ENCODE measurements around the gene TMEM225B.
"Not testable (repeated sequence)": the region's sequence is repeated elsewhere in the genome, so short reads cannot be mapped to it uniquely, and the experiment has no call there.

Gene TMEM225B

DNA sequence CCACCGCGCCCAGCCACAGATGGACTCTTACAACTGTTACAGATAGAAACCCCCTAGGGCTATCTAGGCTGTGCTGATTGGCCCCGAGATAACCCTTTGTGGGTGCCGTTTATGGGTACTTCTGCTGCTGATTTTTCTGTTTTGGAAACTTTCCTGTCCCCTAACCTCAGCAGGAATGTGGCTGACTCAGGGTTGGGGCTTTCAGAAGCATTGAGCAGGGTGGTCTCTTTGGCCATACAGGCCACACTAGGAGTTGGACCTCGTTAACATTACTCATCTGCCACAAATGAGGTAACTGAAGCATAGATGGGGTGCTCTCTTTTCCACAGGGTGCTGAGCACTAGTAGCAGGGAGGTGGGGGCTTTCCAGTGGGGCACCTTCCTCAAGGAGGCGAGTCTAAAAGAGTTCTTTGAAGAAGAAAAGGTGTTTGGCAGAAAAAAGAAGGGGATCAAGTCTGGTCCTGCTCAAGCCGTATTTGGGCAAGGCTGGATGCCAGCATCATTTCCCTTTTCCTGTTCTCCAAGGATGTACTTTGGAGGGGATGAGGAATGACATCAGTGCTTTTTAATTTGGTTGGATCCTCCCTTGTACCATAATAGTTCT lies 25.1 kb downstream of the TMEM225B start:
- no peak for DNase-seq (ENCODE audit: low spot score)

DNA sequence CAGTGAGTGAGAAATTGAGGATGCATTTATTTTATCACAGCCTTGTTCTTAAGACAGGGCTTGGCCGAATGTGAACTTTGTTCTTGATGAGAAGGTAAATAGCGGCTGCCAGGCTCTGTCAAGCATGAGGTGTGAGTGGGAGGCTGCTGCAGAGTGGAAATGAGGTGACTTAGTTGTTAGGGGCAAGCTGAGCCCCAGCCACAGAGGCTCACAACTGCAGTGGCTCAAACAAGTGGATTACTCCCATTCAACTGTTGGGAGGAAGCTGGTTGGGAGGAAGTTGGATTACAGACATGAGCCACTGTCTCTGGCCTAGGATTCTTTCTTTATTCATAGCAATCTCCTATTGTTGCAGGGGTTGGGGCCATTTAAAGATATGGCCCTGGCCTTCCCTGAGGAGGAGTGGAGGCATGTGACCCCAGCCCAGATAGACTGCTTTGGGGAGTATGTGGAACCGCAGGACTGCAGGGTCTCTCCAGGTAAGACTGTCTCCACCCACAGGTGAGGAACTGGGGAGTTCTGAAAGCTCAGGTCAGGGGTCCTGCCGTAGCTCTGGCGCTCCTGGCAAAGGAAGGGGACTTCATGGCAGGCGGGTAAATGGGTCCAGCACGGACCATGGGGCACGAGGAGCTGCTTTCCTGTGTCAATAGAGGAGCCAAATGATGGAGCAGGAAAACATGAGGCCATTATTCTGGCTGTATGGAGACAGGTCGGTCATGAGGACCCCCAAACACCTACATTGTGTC lies 25.8 kb downstream of the TMEM225B start:
- DNase-seq (ENCODE audit: low spot score): no peak

DNA sequence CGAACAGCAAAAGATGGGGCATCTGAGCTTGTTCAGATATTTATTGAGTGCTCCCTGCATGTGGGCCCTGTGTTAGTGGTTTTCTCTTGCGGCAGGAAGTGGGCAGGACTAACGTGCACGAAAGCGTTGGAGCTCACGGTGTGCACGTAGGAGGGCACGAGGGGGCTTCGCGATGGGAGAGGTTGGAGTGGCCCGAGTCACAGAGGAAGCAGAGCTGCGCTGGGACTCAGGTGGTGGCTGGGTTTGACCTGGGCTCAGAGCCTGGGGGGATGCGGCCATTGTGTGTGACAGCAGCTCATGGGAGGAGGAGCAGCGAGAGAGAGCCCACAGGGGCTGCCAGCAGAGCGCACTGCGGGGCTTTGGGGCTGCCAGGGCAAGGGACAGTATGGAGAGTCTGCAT lies 26.4 kb downstream of the TMEM225B start:
- no peak for DNase-seq (ENCODE audit: low spot score)

DNA sequence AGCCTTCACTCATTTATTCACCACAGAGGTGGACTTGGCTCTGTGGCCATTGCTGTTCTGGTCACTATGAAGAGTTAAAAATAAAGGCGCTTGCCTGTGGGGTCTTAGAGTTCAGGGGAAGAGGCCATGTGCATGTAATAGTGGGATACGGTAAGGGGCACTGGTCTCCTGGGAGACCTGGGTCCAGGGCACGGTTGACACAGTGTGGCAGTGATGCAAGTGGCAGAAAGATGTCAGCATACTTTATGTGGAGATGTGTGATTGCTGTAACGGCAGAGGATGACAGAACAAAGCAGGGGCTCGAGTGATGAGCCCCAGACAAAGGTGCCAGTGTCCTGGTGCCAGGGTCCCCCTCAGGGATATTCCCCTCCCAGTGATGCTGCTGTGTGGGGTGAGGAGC lies 27.3 kb downstream of the TMEM225B start:
- DNase-seq (ENCODE audit: low spot score): no peak

DNA sequence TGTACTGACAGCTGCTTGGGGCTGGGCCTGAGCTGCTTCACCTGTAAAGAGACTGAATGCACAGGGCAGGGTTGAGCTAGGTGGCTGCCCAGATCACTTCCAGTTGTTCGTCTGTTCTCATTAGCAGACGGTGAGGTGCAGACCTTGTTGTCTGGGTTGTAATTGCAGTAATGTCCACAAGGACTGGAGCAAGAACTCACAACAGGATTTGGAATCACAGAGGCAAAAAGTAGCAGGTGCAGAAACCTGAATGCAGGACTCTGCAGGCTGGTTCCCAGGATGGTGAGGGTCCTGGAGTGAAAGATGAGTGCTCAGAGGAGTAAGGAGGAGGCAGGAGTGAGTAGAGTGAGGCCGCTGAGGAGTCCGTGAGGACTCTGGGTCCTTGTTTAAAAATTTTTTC lies 27.9 kb downstream of the TMEM225B start:
- no peak for DNase-seq (ENCODE audit: low spot score)

DNA sequence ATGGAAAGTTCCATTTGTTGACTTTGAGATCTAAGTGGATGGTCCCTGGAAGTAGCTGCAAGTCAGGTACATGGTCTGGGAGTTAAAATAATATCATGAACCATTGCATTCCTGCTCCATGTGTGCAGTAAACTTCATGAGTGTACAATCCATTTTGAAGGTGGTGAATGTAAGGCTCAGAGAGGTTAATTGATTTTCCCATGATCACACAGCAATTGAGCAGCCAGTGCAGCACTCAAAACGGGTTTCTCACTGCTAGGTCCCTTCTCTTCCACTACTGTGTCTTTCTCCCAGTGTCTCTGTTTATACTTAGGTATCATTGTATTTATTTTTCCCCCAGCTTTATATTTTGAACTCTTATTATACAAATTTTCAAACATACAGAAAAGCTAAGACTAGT lies 28.6 kb downstream of the TMEM225B start:
- no peak for DNase-seq (ENCODE audit: low spot score)

DNA sequence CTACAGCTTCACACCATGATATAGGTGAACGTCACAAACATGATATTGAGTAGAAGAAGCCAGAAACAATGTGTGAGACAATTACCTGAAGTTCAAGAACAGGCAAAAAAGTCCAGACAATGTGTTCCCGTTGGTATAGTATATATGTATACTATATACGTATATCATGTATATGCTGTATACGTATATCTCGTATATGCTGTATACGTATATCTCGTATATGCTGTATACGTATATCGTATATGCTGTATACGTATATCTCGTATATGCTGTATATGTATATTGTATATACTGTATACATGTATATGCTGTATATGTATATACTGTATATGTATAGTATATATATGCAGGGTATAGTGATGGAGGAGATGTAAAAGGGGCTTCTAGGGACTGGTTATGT lies 29.4 kb downstream of the TMEM225B start:
- no peak for DNase-seq (ENCODE audit: low spot score)

DNA sequence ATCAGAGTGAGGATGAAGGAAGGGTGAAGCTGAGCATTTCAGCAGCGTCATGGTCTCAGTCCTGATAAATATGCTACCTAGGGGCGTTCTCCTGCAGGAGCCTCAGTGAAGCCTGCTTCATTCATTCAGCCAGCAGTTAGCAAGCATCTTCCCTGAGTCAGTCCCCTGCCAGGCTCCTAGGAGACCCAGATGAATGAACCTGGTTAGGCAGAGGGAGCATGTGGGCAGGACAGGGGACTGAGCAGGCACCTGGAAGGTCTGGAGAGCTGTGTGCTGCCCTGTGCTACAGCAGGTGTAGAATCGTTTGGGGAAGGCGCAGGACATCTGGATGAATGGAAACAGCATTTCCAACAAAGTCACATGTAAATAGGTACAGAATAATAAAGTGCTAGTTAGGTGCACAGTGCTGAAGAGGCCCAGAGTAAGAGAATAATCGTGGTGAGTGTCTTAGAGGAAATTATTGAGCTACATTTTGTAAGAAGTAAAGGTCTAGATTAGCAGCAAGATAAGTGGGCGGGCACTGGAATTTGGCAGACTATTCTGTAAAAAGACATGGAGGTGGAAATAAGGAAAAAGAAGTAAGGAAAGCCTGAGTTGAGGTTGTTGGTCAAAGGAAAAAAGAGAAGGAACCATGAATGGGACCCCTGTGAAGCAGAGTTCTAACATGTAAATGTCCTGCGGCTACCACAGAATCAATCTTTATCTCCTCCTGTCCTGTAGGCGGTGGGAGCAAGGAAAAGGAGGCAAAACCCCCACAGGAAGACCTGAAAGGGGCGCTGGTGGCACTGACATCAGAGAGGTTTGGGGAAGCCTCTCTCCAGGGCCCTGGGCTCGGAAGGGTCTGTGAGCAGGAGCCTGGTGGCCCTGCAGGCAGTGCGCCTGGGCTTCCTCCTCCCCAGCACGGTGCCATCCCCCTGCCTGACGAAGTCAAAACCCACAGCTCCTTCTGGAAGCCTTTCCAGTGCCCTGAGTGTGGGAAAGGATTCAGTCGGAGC lies 30.7 kb downstream of the TMEM225B start:
- no peak for DNase-seq (ENCODE audit: low spot score)

DNA sequence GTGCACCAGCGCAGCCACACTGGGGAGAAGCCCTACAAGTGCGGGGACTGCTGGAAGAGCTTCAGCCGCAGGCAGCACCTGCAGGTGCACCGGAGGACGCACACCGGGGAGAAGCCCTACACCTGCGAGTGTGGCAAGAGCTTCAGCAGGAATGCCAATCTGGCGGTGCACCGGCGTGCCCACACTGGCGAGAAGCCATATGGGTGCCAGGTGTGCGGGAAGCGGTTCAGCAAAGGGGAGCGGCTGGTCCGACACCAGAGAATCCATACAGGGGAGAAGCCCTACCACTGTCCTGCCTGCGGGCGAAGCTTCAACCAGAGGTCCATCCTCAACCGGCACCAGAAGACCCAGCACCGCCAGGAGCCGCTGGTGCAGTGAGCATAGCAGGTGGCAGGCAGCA lies 31.6 kb downstream of the TMEM225B start:
- no peak for DNase-seq (ENCODE audit: low spot score)

DNA sequence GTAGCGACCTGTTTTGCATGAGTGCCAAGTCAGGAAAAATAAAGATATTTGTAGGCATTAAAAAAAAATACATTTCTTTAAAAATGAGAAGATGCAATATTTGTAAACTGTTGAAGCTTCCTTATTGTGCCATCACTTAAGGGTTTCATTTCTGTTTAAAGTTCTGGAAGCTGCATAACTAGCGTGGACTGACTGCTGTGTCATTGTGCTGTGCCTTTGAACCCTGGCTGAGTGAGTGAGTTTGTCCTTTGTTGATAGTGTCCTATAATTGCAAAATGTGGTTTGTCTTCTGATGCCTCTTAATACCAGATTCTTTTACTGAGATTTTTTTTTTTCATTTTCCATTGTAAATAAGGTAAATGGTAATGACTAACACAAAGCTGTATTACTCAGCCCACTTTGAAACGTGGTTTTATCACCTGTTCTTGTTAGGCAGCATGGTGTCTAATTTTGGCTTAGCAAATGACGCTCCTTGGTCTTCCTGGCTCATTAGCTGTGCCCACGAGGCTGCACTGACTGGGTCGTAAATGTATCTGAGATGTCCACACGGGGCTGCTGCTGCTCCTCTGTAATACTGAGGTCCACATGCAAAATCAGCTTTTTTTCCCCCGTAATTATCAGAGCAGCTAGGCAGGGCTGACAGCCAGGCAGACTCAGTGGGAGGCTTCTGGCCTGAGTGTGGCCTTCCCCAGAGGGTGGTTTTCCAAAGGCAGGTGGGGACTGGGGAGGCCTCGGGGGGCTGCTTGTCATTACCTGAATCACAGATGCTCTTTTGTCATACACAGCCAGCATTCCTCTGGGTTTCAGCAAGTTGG lies 33.4 kb downstream of the TMEM225B start:
- peak; percentile 29 for DNase-seq (ENCODE audit: low spot score)

DNA sequence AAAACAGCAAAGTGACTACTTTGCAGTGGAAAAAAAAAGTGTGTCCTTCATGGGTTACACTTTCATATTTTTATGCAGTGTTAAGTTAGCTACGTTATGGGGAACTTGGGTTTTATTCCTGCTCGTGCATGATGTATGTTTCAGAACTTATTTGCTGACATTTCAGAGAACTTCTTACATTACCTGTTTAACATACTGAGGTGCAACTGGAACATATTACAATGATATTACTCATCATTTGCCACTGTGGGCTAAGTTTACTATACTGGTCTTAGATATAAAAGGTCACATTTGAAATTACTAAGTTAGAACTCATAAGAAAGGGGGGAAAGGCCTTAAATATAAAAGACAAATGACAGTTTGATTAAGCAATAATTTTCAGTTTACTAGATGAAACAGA lies 39.3 kb downstream of the TMEM225B start:
- DNase-seq (ENCODE audit: low spot score): not testable (repeated sequence)

DNA sequence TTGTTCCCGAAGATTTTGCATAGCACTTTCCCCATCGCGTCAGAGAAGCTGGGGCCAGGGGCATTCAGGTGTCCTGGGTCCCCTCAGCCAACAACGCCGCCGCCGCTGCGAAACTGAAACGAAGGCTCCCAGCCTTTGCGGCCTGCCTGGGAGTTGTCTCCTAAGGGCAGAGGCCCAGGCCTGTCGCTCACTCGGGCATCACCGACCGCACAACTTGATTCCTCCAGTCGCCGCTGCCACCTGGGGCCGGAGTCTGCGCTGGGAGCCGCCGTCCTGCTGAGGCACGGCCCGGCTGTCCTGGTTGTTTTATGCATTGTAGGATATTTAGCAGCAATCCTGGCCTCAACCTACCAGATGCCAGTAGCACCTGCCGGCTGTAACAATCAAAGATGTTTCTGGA lies 40.7 kb downstream of the TMEM225B start:
- DNase-seq (ENCODE audit: low spot score): no peak

DNA sequence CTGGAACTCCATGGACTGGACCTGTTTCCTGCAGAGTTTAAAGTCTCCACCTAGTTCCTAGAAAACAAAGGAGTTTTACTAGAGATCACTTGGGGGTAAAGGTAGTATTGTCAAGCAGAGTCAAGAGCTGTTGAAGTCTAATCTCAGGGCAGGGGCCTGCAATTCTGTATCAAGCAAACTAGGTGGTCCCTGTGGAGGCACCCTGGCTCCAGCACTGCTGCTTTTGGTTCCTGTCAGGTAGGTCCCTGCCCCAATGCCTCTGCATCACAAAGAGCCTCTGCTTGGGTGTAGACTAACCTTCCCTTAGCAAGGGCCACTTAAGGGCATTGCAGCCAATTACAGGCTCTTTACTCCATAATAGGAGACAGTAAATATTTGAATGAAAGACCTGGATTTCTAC lies 41.2 kb downstream of the TMEM225B start:
- no peak for DNase-seq (ENCODE audit: low spot score)

DNA sequence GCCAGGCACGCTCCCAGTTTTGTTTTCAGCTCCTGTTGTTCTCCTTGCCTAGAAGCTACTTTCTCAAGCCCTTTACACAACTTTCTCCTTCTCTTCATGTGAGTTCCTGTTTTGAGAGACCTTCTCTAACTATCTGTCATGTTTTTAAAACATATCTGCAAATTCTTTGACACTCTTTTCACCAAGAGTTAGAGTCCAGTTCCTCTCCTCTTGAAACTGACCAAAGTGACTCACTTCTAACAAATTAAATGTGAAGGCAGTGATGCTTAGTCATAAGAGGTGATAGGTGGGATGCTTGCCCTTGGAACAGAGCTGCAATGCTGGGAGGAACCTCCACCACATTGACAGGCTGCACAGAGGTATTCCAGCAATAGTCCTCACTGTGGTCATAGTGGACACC lies 44.0 kb downstream of the TMEM225B start:
- no peak for DNase-seq (ENCODE audit: low spot score)

DNA sequence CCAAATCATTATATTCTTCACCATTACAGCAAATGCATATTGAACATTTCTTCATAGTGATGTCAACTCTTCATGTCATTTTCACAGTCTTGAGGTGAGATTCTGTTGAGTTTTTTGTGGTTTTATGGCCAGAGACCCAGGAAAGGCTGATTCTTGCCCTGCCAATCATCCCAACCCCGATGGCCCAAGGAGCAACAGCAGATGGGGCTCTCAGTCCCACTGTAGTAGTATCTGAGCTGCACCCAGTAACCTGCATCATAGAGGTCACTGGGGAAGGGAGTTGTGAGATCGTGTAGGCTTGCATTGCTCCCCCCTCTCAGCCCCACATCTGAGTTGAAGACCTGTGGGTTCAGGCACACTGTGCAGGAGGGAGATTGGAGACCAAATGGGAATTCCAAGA lies 45.4 kb downstream of the TMEM225B start:
- DNase-seq (ENCODE audit: low spot score): no peak

DNA sequence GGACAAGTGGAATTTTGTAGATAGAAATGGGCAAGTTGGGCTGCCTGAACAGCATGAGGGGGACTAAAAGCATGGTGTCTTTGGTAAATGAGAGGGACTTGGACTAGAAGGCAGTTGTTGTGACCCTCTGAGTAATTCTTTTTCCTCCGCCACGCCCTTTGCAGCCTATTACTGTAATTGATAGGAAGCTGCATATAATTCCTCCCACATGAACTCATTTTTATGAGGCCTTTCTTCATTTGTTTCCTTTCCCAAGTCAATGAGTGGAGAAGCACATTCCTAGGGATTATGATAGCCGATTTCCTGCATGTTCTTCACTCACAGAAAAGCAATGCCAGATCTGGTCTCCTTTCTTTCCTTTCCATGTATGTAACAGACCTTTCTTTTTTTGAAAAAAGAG lies 46.4 kb downstream of the TMEM225B start:
- DNase-seq (ENCODE audit: low spot score): no peak

DNA sequence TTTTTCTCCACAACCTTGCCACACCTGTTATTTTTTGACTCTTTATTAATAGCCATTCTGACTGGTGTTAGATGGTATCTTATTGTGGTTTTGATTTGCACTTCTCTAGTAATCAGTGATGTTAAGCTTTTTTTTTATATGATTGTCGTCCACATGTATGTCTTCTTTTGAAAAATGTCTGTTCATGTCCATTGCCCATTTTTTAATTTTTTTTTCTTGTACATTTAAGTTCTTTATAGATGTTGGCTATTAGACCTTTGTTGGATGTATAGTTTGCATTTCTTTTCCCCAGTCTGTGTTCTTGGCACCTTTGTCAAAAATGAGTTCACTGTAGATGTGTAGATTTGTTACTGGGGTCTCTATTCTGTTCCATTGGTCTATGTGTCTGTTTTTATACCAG lies 47.5 kb downstream of the TMEM225B start:
- DNase-seq (ENCODE audit: low spot score): no peak

DNA sequence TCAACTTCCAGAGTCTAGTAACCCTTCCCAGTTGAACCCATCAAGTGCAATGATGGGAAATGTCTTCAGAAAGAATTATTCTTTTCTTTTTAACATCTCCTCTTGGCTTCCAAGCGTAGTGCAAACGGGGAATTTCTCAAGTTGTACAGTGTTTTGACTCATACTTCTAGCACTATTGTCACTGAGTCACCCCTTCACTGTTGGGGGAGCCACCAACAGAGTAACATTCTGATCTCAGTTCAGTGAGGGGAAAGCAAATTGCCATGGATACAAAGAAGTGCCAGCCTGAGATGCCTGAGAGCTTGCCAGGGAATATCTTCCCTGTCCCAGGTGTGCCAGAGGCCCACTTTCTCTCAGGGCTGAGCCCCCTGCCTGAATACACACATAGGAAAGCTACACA lies 50.8 kb downstream of the TMEM225B start:
- no peak for DNase-seq (ENCODE audit: low spot score)

DNA sequence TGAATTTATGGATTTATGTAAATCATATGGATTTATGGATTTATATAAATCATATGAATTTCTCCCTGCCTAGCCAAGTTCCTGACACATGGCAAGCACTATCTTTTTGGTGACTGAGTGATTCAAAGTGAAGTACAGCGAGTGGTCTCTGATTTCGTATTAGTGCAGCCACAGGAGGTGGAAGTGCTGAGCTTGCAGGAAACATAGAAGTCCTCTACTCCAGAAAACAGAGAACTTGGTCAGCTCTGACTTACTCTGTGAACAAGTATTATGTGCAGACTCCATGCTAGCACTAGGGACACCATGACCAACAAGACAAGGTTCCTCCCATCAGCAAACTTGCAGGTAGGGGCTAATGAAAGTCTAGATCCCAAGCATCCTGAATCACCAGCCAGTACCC lies 53.2 kb downstream of the TMEM225B start:
- DNase-seq (ENCODE audit: low spot score): no peak

DNA sequence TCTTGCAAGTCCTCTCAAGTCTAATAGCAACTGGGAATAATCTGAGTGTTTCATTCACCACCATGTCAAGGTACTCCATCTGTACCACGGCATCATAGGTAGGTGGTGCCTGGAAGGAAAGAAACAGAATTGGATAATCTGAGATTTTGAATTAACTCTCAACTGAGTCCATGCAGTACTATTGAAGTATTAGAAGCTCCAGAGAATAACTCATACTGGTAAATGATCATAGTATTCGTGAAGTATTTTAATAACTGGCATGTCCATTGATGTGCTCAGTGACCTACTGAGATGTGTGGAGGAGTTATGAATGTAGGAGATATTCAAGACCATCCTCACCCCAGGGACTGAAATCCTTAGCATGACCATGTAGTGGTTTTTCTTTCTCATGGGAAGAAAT lies 54.6 kb downstream of the TMEM225B start:
- no peak for DNase-seq (ENCODE audit: low spot score)

DNA sequence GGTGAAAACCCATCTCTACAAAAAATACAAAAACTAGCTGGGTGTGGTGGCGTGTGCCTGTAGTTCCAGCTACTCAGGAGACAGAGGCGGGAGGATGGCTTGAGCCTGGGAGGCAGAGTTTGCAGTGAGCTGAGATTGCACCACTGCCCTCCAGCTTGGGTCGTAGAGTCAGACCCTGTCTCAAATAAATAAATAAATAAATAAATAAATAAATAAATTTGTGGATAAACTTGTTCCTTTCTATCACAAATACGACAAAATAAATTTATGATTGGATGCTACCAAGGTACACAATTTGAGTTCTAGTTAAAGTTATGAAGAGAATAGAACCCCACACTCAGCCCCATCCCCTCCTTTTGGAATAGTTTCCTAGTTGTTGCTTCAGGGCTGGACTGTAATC lies 55.2 kb downstream of the TMEM225B start:
- DNase-seq (ENCODE audit: low spot score): not testable (repeated sequence)

DNA sequence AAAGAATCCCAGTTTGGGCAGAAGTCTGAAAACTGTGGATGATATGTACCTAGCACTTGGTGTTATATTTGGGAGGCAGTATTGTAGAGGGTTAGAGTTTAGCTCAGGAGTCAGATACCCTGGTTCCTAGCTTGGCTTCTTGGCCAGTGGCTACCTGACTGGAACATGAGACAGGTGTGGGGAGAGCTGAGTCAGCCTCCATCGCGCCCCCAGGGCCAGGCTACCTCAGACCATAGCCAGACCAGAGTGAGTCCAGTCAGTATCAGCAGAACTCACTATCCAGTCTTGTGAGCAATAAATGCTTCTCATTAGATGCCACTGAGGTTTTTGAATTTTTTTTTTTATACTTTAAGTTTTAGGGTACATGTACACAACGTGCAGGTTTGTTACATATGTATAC lies 55.7 kb downstream of the TMEM225B start:
- no peak for DNase-seq (ENCODE audit: low spot score)
